ENCODE measurements around the gene SDK1.

GRCh38 chr7:3895341-3896116 lies 594.5 kb downstream of the SDK1 start:
- TF ChIP-seq POLR2A (IDR thresholded peaks at IDR 0.05) (no peak), CTCF (IDR thresholded peaks at IDR 0.05 in 4 of 5, conservative IDR thresholded peaks at IDR 0.05 in 1 of 5) (no peak)
